Measurements from ENCODE around the gene ERRFI1. TPM values are rescaled to one million over a fixed set of nuclear protein-coding genes. Genes with fewer than 3 reads are reported as not detected.
"Not testable (repeated sequence)": the region's sequence is repeated elsewhere in the genome, so short reads cannot be mapped to it uniquely, and the experiment has no call there.

Gene ERRFI1
- 1 to 10 TPM; 2.6 to 3.3 TPM for total RNA-seq

- DNase-seq (peak; percentile 93), ATAC-seq (replicated peaks in 1 of 2) (peak; percentile 97)
- Mint-ChIP-seq H3K27me3 (ENCODE audit: low read depth) (peaks cover 69% of the 10 kb centered on the region), H3K27ac (peak within 1 kb of the TSS; percentile 68), H3K4me1 (ENCODE audit: low read depth) (peaks cover 12% of the 10 kb centered on the region), H3K4me3 (peak within 1 kb of the TSS; percentile 84 to 90), H3K9me3 (peaks cover 0 to 3% of the 10 kb centered on the region in 2 donors), H3K36me3 (ENCODE audit: insufficient read depth in 2 of 2) (peaks cover 5 to 9% of the 10 kb centered on the region in 2 donors)
Observed at GRCh38 chr1:8026153-8026975, at the start of gene ERRFI1. TSS of gene ERRFI1 (minus strand) at chr1:8026309. CDS start at chr1:8015619, 10,690 bp downstream.

GRCh38 chr1:8075511-8076051 is 49.5 kb upstream of the ERRFI1 start:
- Mint-ChIP-seq H3K4me1 (ENCODE audit: low read depth) (peaks cover 11% of the 10 kb centered on the region), H3K27me3 (ENCODE audit: low read depth) (peaks cover 6% of the 10 kb centered on the region), H3K27ac (no peak overlapping the region), H3K9me3 (no peaks in the 10 kb centered on the region), H3K4me3 (no peak overlapping the region), H3K36me3 (ENCODE audit: insufficient read depth in 2 of 2) (no peaks in the 10 kb centered on the region)
- DNase-seq (no peak), ATAC-seq (replicated peaks in 1 of 2) (no peak)

GRCh38 chr1:8073112-8073855 is 47.2 kb upstream of the ERRFI1 start:
- ATAC-seq (replicated peaks in 1 of 2) (no peak), DNase-seq (no peak)
- H3K9me3 Mint-ChIP-seq = no peaks in the 10 kb centered on the region
- peaks cover 6% of the 10 kb centered on the region for H3K27me3 Mint-ChIP-seq (ENCODE audit: low read depth)
- no peak overlapping the region for H3K4me3 Mint-ChIP-seq
- no peak overlapping the region for H3K27ac Mint-ChIP-seq
- no peaks in the 10 kb centered on the region for H3K36me3 Mint-ChIP-seq (ENCODE audit: insufficient read depth in 2 of 2)
- peaks cover 8% of the 10 kb centered on the region for H3K4me1 Mint-ChIP-seq (ENCODE audit: low read depth)

GRCh38 chr1:8070381-8070811 is 44.3 kb upstream of the ERRFI1 start:
- peaks cover 13% of the 10 kb centered on the region for H3K27me3 Mint-ChIP-seq (ENCODE audit: low read depth)
- H3K27ac Mint-ChIP-seq = no peak overlapping the region
- peaks cover 0 to 1% of the 10 kb centered on the region in 2 donors for H3K9me3 Mint-ChIP-seq
- H3K36me3 Mint-ChIP-seq (ENCODE audit: insufficient read depth in 2 of 2) = no peaks in the 10 kb centered on the region
- ATAC-seq (replicated peaks in 1 of 2) (no peak), DNase-seq (no peak)
- H3K4me3 Mint-ChIP-seq = no peak overlapping the region
- no peaks in the 10 kb centered on the region for H3K4me1 Mint-ChIP-seq (ENCODE audit: low read depth)

- H3K27me3 Mint-ChIP-seq (ENCODE audit: low read depth) = peaks cover 19% of the 10 kb centered on the region
- DNase-seq; ATAC-seq (replicated peaks in 1 of 2); H3K4me1 Mint-ChIP-seq (ENCODE audit: low read depth); H3K36me3 Mint-ChIP-seq (ENCODE audit: insufficient read depth in 2 of 2); H3K4me3 Mint-ChIP-seq; H3K27ac Mint-ChIP-seq; H3K9me3 Mint-ChIP-seq: not testable (repeated sequence)
Observed at GRCh38 chr1:8069614-8070320, 43.7 kb upstream of the ERRFI1 start.

- Mint-ChIP-seq H3K36me3 (ENCODE audit: insufficient read depth in 2 of 2) (peaks cover 0 to 2% of the 10 kb centered on the region in 2 donors), H3K27ac (no peak overlapping the region), H3K9me3 (peaks cover 0 to 1% of the 10 kb centered on the region in 2 donors), H3K4me3 (no peak overlapping the region), H3K27me3 (ENCODE audit: low read depth) (peaks cover 13% of the 10 kb centered on the region), H3K4me1 (ENCODE audit: low read depth) (peaks cover 4% of the 10 kb centered on the region)
- no peak for ATAC-seq (replicated peaks in 1 of 2)
- no peak for DNase-seq
Observed at GRCh38 chr1:8065369-8065768, 39.3 kb upstream of the ERRFI1 start.

GRCh38 chr1:8063298-8064036 is 37.4 kb upstream of the ERRFI1 start:
- H3K27me3 Mint-ChIP-seq (ENCODE audit: low read depth) = peaks cover 13% of the 10 kb centered on the region
- H3K36me3 Mint-ChIP-seq (ENCODE audit: insufficient read depth in 2 of 2) = peaks cover 0 to 2% of the 10 kb centered on the region in 2 donors
- no peak overlapping the region for H3K27ac Mint-ChIP-seq
- no peak for DNase-seq
- H3K9me3 Mint-ChIP-seq = peaks cover 0 to 1% of the 10 kb centered on the region in 2 donors
- H3K4me1 Mint-ChIP-seq (ENCODE audit: low read depth) = peaks cover 4% of the 10 kb centered on the region
- ATAC-seq (replicated peaks in 1 of 2) = no peak
- no peak overlapping the region for H3K4me3 Mint-ChIP-seq

GRCh38 chr1:8062861-8063260 is 36.8 kb upstream of the ERRFI1 start:
- ATAC-seq (replicated peaks in 1 of 2) (no peak), DNase-seq (no peak)
- Mint-ChIP-seq H3K36me3 (ENCODE audit: insufficient read depth in 2 of 2) (peaks cover 0 to 2% of the 10 kb centered on the region in 2 donors), H3K27ac (no peak overlapping the region), H3K27me3 (ENCODE audit: low read depth) (peaks cover 13% of the 10 kb centered on the region), H3K9me3 (peaks cover 0 to 1% of the 10 kb centered on the region in 2 donors), H3K4me3 (no peak overlapping the region), H3K4me1 (ENCODE audit: low read depth) (peaks cover 4% of the 10 kb centered on the region)

- Mint-ChIP-seq H3K27me3 (ENCODE audit: low read depth) (peaks cover 18% of the 10 kb centered on the region), H3K9me3 (peaks cover 0 to 1% of the 10 kb centered on the region in 2 donors), H3K27ac (no peak overlapping the region), H3K36me3 (ENCODE audit: insufficient read depth in 2 of 2) (peaks cover 0 to 2% of the 10 kb centered on the region in 2 donors), H3K4me1 (ENCODE audit: low read depth) (peaks cover 4% of the 10 kb centered on the region), H3K4me3 (no peak overlapping the region)
- DNase-seq (no peak), ATAC-seq (replicated peaks in 1 of 2) (no peak)
Observed at GRCh38 chr1:8061673-8062386, 35.7 kb upstream of the ERRFI1 start.

- no peak for ATAC-seq (replicated peaks in 1 of 2)
- DNase-seq = no peak
- peaks cover 0 to 1% of the 10 kb centered on the region in 2 donors for H3K9me3 Mint-ChIP-seq
- H3K27me3 Mint-ChIP-seq (ENCODE audit: low read depth) = peaks cover 16% of the 10 kb centered on the region
- H3K27ac Mint-ChIP-seq = no peak overlapping the region
- H3K4me1 Mint-ChIP-seq (ENCODE audit: low read depth) = peaks cover 4% of the 10 kb centered on the region
- H3K4me3 Mint-ChIP-seq = no peak overlapping the region
- peaks cover 0 to 2% of the 10 kb centered on the region in 2 donors for H3K36me3 Mint-ChIP-seq (ENCODE audit: insufficient read depth in 2 of 2)
Observed at GRCh38 chr1:8061210-8061609, 35.1 kb upstream of the ERRFI1 start.

GRCh38 chr1:8059161-8059622 is 33.1 kb upstream of the ERRFI1 start:
- H3K36me3 Mint-ChIP-seq (ENCODE audit: insufficient read depth in 2 of 2) = no peaks in the 10 kb centered on the region
- ATAC-seq (replicated peaks in 1 of 2) = no peak
- peaks cover 5% of the 10 kb centered on the region for H3K27me3 Mint-ChIP-seq (ENCODE audit: low read depth)
- no peaks in the 10 kb centered on the region for H3K9me3 Mint-ChIP-seq
- no peak overlapping the region for H3K4me3 Mint-ChIP-seq
- DNase-seq = no peak
- H3K4me1 Mint-ChIP-seq (ENCODE audit: low read depth) = peaks cover 8% of the 10 kb centered on the region
- H3K27ac Mint-ChIP-seq = no peak overlapping the region
